HepG2 (cell line): ENCODE results near the gene AP1M2. TPM values are rescaled to one million over a fixed set of nuclear protein-coding genes. Genes with fewer than 3 reads are reported as not detected.

ENCODE experiments used
- ATRX ChIP-seq: sonication (generic); formaldehyde crosslinking; IDR thresholded peaks from 2 replicates; pipeline ENCODE4 v1.4.0; 2020; ENCODE audit warnings: missing genetic modification reagents, borderline replicate concordance
- FOXJ3 ChIP-seq: sonication (generic); formaldehyde crosslinking; IDR thresholded peaks from 2 replicates; pipeline ENCODE4 v1.4.0; 2020; ENCODE audit warnings: missing genetic modification reagents, mild to moderate bottlenecking, borderline replicate concordance
- GMEB1 ChIP-seq: sonication (generic); formaldehyde crosslinking; IDR thresholded peaks from 2 replicates; pipeline ENCODE4 v1.5.1; 2020; ENCODE audit warnings: missing genetic modification reagents, mild to moderate bottlenecking, borderline replicate concordance
- HDAC2 ChIP-seq: sonication (generic); formaldehyde crosslinking; IDR thresholded peaks from 2 replicates; pipeline ENCODE4 v1.4.0; 2020; ENCODE audit warnings: missing genetic modification reagents
- HNRNPLL ChIP-seq: fragments of 200-400 bp; formaldehyde crosslinking; IDR thresholded peaks from 2 replicates; pipeline ENCODE4 v1.6.1; 2017; ENCODE audit warnings: mild to moderate bottlenecking, low read depth, low read length; ENCODE audit not compliant: poor library complexity, severe bottlenecking
- KLF13 ChIP-seq: sonication (generic); formaldehyde crosslinking; IDR thresholded peaks from 2 replicates; pipeline ENCODE4 v1.4.0; 2020; ENCODE audit warnings: mild to moderate bottlenecking, missing genetic modification reagents
- KLF9 ChIP-seq: IDR thresholded peaks from 2 replicates; pipeline ENCODE4 v1.6.1; 2016; ENCODE audit warnings: low read depth
- MAX ChIP-seq: IDR thresholded peaks from 2 replicates; pipeline ENCODE4 v1.6.1; 2012; ENCODE audit warnings: inconsistent platforms
- NCOA5 ChIP-seq: sonication (generic); formaldehyde crosslinking; IDR thresholded peaks from 2 replicates; pipeline ENCODE4 v1.4.0; 2020; ENCODE audit warnings: missing genetic modification reagents
- NR2C2 ChIP-seq: sonication (generic); formaldehyde crosslinking; IDR thresholded peaks from 2 replicates; pipeline ENCODE4 v1.4.0; 2020; ENCODE audit warnings: missing genetic modification reagents, mild to moderate bottlenecking, moderate library complexity, borderline replicate concordance
- RFX1 ChIP-seq: fragments of 450-650 bp; IDR thresholded peaks from 2 replicates; pipeline ENCODE4 v1.6.1; 2017
- SNAPC2 ChIP-seq: sonication (generic); formaldehyde crosslinking; IDR thresholded peaks from 2 replicates; pipeline ENCODE4 v1.8.1; 2022; ENCODE audit warnings: mild to moderate bottlenecking, missing genetic modification reagents
- SP2 ChIP-seq: sonication (generic); formaldehyde crosslinking; IDR thresholded peaks from 2 replicates; pipeline ENCODE4 v1.5.1; 2020; ENCODE audit warnings: mild to moderate bottlenecking, missing genetic modification reagents
- ZBTB25 ChIP-seq: IDR thresholded peaks from 2 replicates; pipeline ENCODE4 v1.6.1; 2018; ENCODE audit warnings: missing genetic modification reagents
- ZFP36 ChIP-seq: fragments of 150-350 bp; IDR thresholded peaks from 2 replicates; pipeline ENCODE4 v1.6.1; 2018; ENCODE audit warnings: borderline replicate concordance, low read length, low read depth; ENCODE audit not compliant: partially characterized antibody
- ZNF281 ChIP-seq: sonication (generic); formaldehyde crosslinking; IDR thresholded peaks from 2 replicates; pipeline ENCODE4 v1.4.0; 2020; ENCODE audit warnings: missing genetic modification reagents, borderline replicate concordance
- ZNF431 ChIP-seq: sonication (generic); formaldehyde crosslinking; IDR thresholded peaks from 2 replicates; pipeline ENCODE4 v1.9.0; 2022; ENCODE audit warnings: missing genetic modification reagents, low read depth, mild to moderate bottlenecking, borderline replicate concordance
- ZNF503 ChIP-seq: sonication (generic); formaldehyde crosslinking; IDR thresholded peaks from 2 replicates; pipeline ENCODE4 v1.4.0; 2020; ENCODE audit warnings: missing genetic modification reagents
- ZNF546 ChIP-seq: sonication (generic); formaldehyde crosslinking; conservative IDR thresholded peaks from 2 replicates; pipeline ENCODE4 v1.8.1; 2023; ENCODE audit warnings: mild to moderate bottlenecking, missing genetic modification reagents
- ZNF552 ChIP-seq: sonication (generic); formaldehyde crosslinking; IDR thresholded peaks from 2 replicates; pipeline ENCODE4 v1.9.0; 2022; ENCODE audit warnings: missing genetic modification reagents, mild to moderate bottlenecking, borderline replicate concordance
- polyA plus RNA-seq, 8 experiments: library from polyadenylated mRNA; depleted of rRNA in 3 of 8; stranded (reverse) in 7 of 8; unstranded in 1 of 8; fragments of >200 nt; fragmentation: Illumina TruSeq in 4 of 8; extraction: Trizol in 4 of 8; gene quantifications; 2 replicates each; pipeline versions ENCODE4 v1.2.1 to v1.2.3, GENCODE V29; 2011 to 2016; ENCODE audit warnings: low read depth in 4 of 8, missing spikeins in 1 of 8, mixed read lengths in 1 of 8; ENCODE audit not compliant: insufficient read depth in 1 of 8
- total RNA-seq, 5 experiments: library from RNA; depleted of rRNA; stranded (reverse); fragments of >200 nt; fragmentation: Illumina TruSeq; extraction: Trizol; gene quantifications; 2 replicates each; pipeline ENCODE4 v1.2.3, GENCODE V29; 2016; ENCODE audit warnings: low read depth in 1 of 5

The AP1M2 gene
- total and polyA plus RNA-seq, 2 of the 13 experiments (the other 11 are each of a cell fraction or from before 2014, with no cell fraction given), result 6.3 to 76.8 TPM

GRCh38 chr19:10568826-10569651, 18.1 kb downstream of the AP1M2 start, which contains the start of gene CDKN2D (continued):
- TF ChIP-seq GMEB1 (peak; percentile 99), FOXJ3 (CRISPR knock-in tag) (peak; percentile 76; the same call in 1 of the 2 replicates), ZNF503 (CRISPR knock-in tag) (no peak), NCOA5 (no peak), KLF9 (CRISPR knock-in tag) (peak; percentile 72; the same call in 1 of the 2 replicates), HNRNPLL (peak; percentile 90), ATRX (CRISPR knock-in tag) (no peak), NR2C2 (peak; percentile 98), ZNF546 (CRISPR knock-in tag) (no peak), SP2 (CRISPR knock-in tag) (peak; percentile 89), KLF13 (CRISPR knock-in tag) (no peak), RFX1 (peak; percentile 67), ZNF431 (CRISPR knock-in tag) (peak; percentile 34; the same call in 1 of the 2 replicates), HDAC2 (CRISPR knock-in tag) (peak; percentile 76), ZBTB25 (CRISPR knock-in tag) (peak; percentile 50; the same call in 1 of the 2 replicates), ZNF281 (CRISPR knock-in tag) (no peak), ZFP36 (no peak), MAX (peak; percentile 72), SNAPC2 (peak; percentile 86; the same call in 1 of the 2 replicates), ZNF552 (CRISPR knock-in tag) (no peak)
